SHP77 (cell line): ENCODE results near the gene EVPL.

Experiments
- DNase-seq, 2 experiments: peaks; one replicate each; lab custom pipeline; 2025; lab: John Stamatoyannopoulos, UW

The EVPL gene

GRCh38 chr17:76017481-76018339 lies 9.4 kb downstream of the EVPL start:
- DNase-seq = no peak

- DNase-seq = peak; percentile 86 to 89
These were observed 12.2 kb downstream of the EVPL start for GRCh38 chr17:76014925-76015261.

- DNase-seq = peak; percentile 89 to 94
These were observed 12.8 kb downstream of the EVPL start for GRCh38 chr17:76014100-76014924.

GRCh38 chr17:76013377-76013932 lies 13.7 kb downstream of the EVPL start:
- DNase-seq = no peak

DNA sequence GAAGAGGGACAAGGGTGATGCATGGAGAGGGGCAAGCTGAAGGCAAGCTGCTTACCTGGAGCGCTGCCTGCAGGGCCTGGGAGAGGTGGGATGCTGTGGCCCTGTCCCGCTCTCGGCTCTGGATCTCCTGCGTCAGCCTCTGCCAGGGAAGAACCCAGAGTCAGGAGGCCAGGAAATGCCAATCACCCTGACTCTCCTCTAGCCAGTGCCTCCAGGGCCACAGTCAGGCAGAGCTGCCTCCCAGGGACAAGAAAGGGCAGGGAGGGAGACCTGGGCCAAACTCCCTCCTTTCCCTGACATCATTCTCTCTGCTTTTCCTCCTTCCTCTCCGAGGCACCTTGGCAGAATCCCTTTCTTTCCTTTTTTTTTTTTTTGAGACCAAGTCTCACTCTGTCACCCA lies 15.2 kb downstream of the EVPL start:
- DNase-seq = no peak

GRCh38 chr17:76009969-76010661 lies 17.0 kb downstream of the EVPL start:
- no peak for DNase-seq

DNA sequence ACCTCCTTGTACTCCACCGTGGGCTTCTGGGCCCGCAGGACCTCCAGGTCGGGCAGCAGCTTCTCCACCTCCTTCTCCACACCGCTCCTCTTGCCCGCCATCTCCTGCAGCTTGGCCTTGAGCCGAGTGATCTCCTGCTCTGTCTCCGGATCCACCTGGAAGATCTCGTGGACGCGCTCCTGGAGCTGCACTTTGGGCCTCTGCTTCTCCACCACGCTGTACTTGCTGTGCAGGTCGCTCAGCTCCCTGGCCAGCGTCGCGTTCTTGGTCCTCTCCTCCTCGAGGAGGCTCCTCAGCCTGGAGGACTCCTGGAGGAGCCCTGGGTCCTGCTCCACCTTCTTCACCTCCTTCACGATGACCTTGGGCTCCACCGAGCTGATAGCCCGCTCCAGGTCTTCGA lies 17.7 kb downstream of the EVPL start:
- DNase-seq = no peak

DNA sequence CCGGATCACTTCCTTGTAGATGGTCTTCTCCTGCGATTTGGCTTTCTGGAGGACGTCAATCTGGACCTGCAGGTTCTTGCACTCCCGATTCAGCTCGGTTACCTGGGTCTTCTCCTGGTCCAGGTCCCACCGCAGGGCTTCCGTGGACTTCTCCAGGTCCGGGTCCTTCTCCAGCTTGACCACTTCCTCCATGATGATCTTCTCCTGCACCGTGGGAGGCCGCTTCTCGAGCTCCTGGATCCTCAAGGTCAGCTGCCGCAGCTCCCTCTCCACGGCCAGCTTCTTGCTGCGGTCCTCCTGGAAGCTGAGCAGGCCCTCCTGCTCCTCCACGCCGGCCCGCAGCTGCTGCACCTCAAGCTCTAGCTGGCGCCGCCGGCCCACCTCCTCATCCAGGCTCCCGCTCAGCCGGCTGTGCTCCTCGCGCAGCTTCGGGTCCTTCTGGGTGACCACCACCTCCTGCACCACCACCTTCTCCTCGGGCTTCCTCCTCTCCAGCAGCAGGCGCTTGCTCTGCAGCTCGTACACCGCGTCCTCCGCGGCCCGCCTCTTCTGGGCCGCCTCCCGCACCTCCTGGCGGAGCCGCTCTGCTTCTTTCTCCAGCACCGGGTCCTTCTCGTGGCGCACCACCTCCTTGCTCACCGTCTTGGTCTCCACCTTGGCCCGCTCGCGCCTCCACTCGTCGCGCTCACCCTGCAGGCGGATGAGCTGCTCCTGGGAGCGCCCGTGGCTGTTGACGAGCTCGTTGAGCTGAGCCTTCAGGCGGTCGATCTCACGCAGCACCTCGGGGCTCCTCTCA lies 18.3 kb downstream of the EVPL start:
- no peak for DNase-seq

- no peak for DNase-seq
These were observed 18.9 kb downstream of the EVPL start for GRCh38 chr17:76008208-76008607.

- no peak for DNase-seq
These were observed 19.3 kb downstream of the EVPL start for GRCh38 chr17:76007850-76008165.

- DNase-seq = no peak
These were observed 19.8 kb downstream of the EVPL start for GRCh38 chr17:76007131-76007849.

DNA sequence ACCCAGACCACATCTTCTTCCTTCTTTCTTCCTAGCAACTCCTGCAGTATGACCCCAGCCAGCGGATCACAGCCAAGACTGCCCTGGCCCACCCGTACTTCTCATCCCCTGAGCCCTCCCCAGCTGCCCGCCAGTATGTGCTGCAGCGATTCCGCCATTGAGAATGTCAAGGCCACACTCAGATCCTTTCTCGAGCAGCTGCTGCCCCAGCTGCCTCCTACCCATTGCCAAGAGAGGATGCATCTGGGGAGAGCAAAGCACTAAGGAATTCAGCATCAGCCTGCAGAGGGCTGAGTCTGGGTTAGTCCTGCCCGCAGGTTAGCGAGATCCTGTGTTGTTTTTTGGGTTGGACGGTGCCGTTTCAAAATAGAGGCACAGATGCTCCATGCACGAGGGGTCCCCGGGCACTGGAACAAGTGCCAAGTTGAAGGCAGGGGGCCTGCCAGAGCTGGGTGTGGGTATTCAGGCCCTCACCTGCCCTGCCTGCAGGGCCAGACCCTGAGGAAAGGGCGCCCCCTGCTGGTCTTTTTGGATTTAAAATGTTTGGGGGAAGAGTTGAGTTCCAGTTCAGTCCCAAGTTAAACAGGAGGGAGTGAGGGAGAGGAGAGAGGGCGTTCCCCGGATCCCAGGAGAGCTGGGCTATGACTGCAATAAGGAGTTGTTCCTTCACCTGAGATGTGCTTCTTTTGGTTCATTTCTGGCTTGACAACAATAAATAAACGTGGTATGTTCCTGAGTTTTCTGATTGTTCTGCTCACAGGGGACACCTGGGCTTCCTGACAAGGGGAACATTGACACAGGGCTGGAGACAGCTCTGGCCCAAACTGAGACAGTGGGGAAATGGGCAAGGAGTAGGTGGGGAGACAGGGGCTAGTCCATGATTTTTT lies 21.6 kb downstream of the EVPL start:
- DNase-seq = peak; percentile 82 to 85

DNA sequence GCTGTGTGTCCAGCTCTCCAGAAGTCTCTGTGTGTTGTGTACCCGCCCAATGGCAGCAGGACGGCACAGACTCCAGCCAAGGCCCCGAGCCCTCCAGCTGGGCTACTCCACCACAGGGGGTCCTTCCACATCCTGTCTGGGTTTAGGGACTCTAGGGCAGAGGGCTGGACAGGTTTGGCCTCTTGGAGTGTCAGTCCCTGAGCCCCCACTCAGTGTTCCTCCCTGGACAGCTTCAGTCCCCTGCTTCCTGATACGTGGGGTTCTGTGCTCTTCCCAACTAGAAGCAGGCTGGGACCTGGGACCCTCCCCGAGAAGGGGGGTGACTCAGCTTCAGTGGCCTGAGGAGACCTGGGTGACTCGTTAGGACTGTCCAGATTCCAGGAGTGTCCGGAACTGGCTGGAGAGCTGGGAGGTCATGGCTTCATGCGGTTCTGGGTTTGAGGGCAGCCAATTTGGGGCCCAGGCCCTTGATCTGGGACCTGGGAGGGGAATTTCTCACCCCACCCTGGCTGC lies 22.3 kb downstream of the EVPL start:
- DNase-seq = no peak

GRCh38 chr17:76003915-76004314 lies 23.2 kb downstream of the EVPL start:
- no peak for DNase-seq

DNA sequence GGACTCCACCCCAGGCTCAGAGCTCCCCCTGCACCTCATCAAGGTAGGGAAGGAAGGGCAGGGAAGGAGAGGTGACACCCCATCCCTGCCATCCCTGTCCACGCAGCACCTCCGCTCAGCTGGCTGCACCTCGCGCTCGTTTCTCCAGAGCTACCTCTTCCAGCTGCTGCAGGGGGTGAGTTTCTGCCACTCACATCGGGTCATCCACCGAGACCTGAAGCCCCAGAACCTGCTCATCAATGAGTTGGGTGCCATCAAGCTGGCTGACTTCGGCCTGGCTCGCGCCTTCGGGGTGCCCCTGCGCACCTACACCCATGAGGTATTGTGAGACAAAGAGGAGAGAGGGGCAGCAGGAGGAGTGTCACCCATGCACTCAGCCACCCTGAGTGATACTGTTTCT lies 25.0 kb downstream of the EVPL start:
- no peak for DNase-seq

DNA sequence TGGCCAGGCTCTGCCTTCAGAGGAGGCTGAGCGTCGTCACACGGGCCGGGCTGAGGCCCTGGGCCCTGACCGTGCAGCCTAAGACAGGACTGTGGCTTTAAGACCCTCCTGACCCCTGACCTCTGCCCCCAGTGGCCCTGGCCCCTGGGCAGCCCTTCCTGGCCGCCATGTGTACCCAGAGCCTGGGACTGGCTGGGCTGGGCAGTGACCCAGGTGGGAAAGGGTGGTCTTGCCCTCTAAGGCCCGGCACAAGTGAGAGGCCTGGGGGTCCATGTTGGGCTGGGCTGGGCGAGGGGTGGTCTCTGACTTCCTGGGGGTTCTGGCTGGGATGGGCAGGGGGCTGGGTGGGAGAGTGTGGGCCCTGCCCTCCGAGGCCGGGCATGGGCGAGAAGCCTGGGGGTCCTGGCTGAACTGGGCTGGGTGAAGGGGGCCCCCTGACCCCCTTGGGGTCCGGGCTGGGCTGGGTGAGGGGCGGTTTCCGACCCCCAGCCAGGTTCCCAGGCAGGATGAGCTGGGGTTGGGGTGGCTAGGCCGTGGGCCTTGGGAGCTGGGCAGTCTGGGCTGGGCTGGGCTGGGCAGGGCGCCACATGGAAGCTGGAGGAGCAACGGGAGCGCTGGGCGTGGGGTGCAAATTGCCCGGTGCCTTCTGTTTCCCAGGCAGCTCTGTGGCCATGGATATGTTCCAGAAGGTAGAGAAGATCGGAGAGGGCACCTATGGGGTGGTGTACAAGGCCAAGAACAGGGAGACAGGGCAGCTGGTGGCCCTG lies 26.2 kb downstream of the EVPL start, which contains the start of gene CDK3:
Gene CDK3 (plus strand): TSS at position 101 of the 767 bp plus-strand sequence. CDS start 571 bp downstream, at position 672.
- DNase-seq = no peak

GRCh38 chr17:76000016-76000754 lies 26.9 kb downstream of the EVPL start:
- DNase-seq = peak; percentile 53 to 71

DNA sequence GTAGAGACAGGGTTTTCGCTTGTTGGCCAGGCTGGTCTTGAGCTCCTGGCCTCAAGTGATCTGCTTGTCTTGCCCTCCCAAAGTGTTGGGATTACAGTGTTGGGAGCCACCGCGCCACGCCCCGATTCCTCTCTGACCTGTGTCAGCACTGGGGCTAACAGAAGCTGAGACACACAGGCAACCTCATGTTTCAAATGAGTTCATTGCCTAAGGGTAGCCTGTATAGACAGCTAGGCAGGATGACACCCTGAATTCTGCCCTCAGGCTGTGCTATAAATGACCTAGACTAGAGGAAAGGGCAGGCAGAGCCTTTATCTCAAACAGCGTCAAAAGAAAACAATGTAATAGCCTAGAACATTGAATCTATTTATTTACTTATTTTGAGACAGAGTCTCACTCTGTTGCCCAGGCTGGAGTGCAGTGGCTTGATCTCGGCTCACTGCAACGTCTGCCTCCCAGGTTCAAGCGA lies 28.7 kb downstream of the EVPL start:
- DNase-seq = no peak
